HCT116 (cell line): Measurements from ENCODE around the gene SYDE1. TPM values are rescaled to one million over a fixed set of nuclear protein-coding genes. Genes with fewer than 3 reads are reported as not detected.

Source experiments
- ATAC-seq: fragments of 200-7000 bp; cut with Tn5 transposase; 2 replicates; pipeline ENCODE4 v1.9.1; 2020; ENCODE audit warnings: mild to moderate bottlenecking, moderate library complexity
- BruUV-seq: library from RNA; stranded (reverse); fragments of 400-500 nt; replicated peaks from 2 replicates; lab custom pipeline; 2021; lab: Mats Ljungman, UMichigan
- CTCF ChIA-PET: fragments of 300-600 bp; sonication (Branson Sonifier 250); formaldehyde crosslinking; loops from one replicate; lab custom pipeline; 2021; ENCODE audit warnings: antibody characterized with exemption; lab: Charles Lee
- POLR2A ChIA-PET: fragments of 300-600, 350-600 bp; sonication (Branson Sonifier 250); formaldehyde crosslinking; loops from one replicate; lab custom pipeline; 2021; ENCODE audit warnings: antibody characterized with exemption; lab: Charles Lee
- RAD21 ChIA-PET, 2 experiments: fragments of 300-600 bp; sonication (Branson Sonifier 250); formaldehyde crosslinking; loops; one replicate each; lab custom pipeline; 2023; ENCODE audit warnings: low total read pairs in 2 of 2; ENCODE audit not compliant: uncharacterized antibody in 2 of 2, unreplicated experiment in 2 of 2, low non-redundant PET in 1 of 2; lab: Charles Lee
- DNase-seq: peaks from one replicate; pipeline ENCODE4 v3.0.0-alpha.2; 2010; ENCODE audit warnings: low read depth, low spot score
- H2AFZ ChIP-seq: fragments of 200-600 bp; shearing (Covaris generic), sonication (generic); 2 replicates; pipeline ENCODE4 v1.6.1; 2017; ENCODE audit warnings: low read depth, mixed run types, mixed read lengths, antibody characterized with exemption, low read length; ENCODE audit not compliant: poor library complexity, severe bottlenecking
- H3K27ac ChIP-seq: 2 replicates; pipeline ENCODE4 v1.5.1; 2012; ENCODE audit warnings: low read depth, low read length
- H3K27me3 ChIP-seq: fragments of 200-600 bp; sonication (generic); 2 replicates; pipeline ENCODE4 v1.6.1; 2016; ENCODE audit warnings: mixed run types, low read length, mixed read lengths; ENCODE audit not compliant: insufficient read depth
- H3K36me3 ChIP-seq, 2 experiments: fragments of 200-500 bp in 1 of 2; fragments of 200-600 bp in 1 of 2; sonication (Bioruptor generic) in 1 of 2; sonication (generic) in 1 of 2; 2 replicates each; pipeline versions ENCODE4 v1.5.1 to v1.6.1; 2014 to 2016; ENCODE audit warnings: low read length in 2 of 2, inconsistent platforms in 1 of 2, mixed read lengths in 1 of 2, mixed run types in 1 of 2; ENCODE audit not compliant: insufficient read depth in 2 of 2, control insufficient read depth in 1 of 2
- H3K4me1 ChIP-seq, 2 experiments: fragments of 200-600 bp in 1 of 2; sonication (generic) in 1 of 2; 2 replicates each; pipeline versions ENCODE4 v1.5.1 to v1.6.1; 2012 to 2017; ENCODE audit warnings: low read length in 2 of 2, inconsistent platforms in 1 of 2, mild to moderate bottlenecking in 1 of 2, mixed read lengths in 1 of 2, mixed run types in 1 of 2, moderate library complexity in 1 of 2; ENCODE audit not compliant: insufficient read depth in 2 of 2, control insufficient read depth in 1 of 2
- H3K4me2 ChIP-seq: fragments of 200-600 bp; sonication (generic); 2 replicates; pipeline ENCODE4 v1.6.1; 2017; ENCODE audit warnings: mixed run types, low read length, mixed read lengths
- H3K4me3 ChIP-seq, 2 experiments: fragments of 200-600 bp in 1 of 2; sonication (generic) in 1 of 2; replicated peaks in 1 of 2; 2 replicates each; pipeline ENCODE4 v1.5.1; 2011 to 2016; ENCODE audit warnings: low read length in 2 of 2, control low read depth in 1 of 2, low read depth in 1 of 2, mild to moderate bottlenecking in 1 of 2, mixed read lengths in 1 of 2, mixed run types in 1 of 2
- H3K79me2 ChIP-seq: fragments of 200-600 bp; sonication (generic); 2 replicates; pipeline ENCODE4 v1.6.1; 2017; ENCODE audit warnings: mild to moderate bottlenecking, mixed run types, low read length, moderate library complexity, mixed read lengths; ENCODE audit not compliant: insufficient read depth
- H3K9ac ChIP-seq: fragments of 200-600 bp; sonication (generic); 2 replicates; pipeline ENCODE4 v1.6.1; 2016; ENCODE audit warnings: low read length, mixed read lengths
- H3K9me2 ChIP-seq: fragments of 200-600 bp; sonication (generic), shearing (Covaris generic); 2 replicates; pipeline ENCODE4 v1.6.1; 2017; ENCODE audit warnings: mixed run types, mild to moderate bottlenecking, moderate library complexity; ENCODE audit not compliant: insufficient read depth
- H3K9me3 ChIP-seq, 2 experiments: fragments of 200-500 bp in 1 of 2; fragments of 200-600 bp in 1 of 2; sonication (Bioruptor generic) in 1 of 2; sonication (generic) in 1 of 2; 2 replicates each; pipeline ENCODE4 v1.6.1; 2014 to 2017; ENCODE audit warnings: low read length in 2 of 2, mixed read lengths in 2 of 2, inconsistent platforms in 1 of 2, low read depth in 1 of 2, mild to moderate bottlenecking in 1 of 2, mixed run types in 1 of 2, moderate library complexity in 1 of 2; ENCODE audit not compliant: control insufficient read depth in 1 of 2, insufficient read depth in 1 of 2
- H4K20me1 ChIP-seq: fragments of 200-600 bp; sonication (generic), shearing (Covaris generic); 2 replicates; pipeline ENCODE4 v1.6.1; 2017; ENCODE audit warnings: mixed run types, mild to moderate bottlenecking, moderate library complexity; ENCODE audit not compliant: insufficient read depth
- ATF3 ChIP-seq: IDR thresholded peaks from 2 replicates; pipeline ENCODE4 v1.6.1; 2012
- CTCF ChIP-seq, 3 experiments: fragments of 200-600 bp in 1 of 3; sonication (generic) in 1 of 3; IDR thresholded peaks in 2 of 3; conservative IDR thresholded peaks in 1 of 3; 2 replicates each; pipeline ENCODE4 v1.5.1; 2012 to 2017; ENCODE audit warnings: low read depth in 2 of 3, low read length in 2 of 3, antibody characterized with exemption in 1 of 3, borderline replicate concordance in 1 of 3, control low read depth in 1 of 3, mild to moderate bottlenecking in 1 of 3, mixed read lengths in 1 of 3, mixed run types in 1 of 3, moderate library complexity in 1 of 3; ENCODE audit not compliant: insufficient read depth in 1 of 3
- EGR1 ChIP-seq: IDR thresholded peaks from 2 replicates; pipeline ENCODE4 v1.6.1; 2012; ENCODE audit warnings: low read depth
- ELF1 ChIP-seq: IDR thresholded peaks from 2 replicates; pipeline ENCODE4 v1.6.1; 2012; ENCODE audit warnings: low read depth, borderline replicate concordance
- EZH2 ChIP-seq: fragments of 200-600 bp; sonication (generic); IDR thresholded peaks from 2 replicates; pipeline ENCODE4 v1.6.1; 2017; ENCODE audit warnings: antibody characterized with exemption, mixed run types
- EZH2phosphoT487 ChIP-seq: fragments of 200-600 bp; IDR thresholded peaks from 2 replicates; pipeline ENCODE4 v1.6.1; 2018; ENCODE audit warnings: antibody characterized with exemption, borderline replicate concordance
- FOSL1 ChIP-seq: IDR thresholded peaks from 2 replicates; pipeline ENCODE4 v1.6.1; 2012; ENCODE audit warnings: low read depth
- JUND ChIP-seq: IDR thresholded peaks from 2 replicates; pipeline ENCODE4 v1.6.1; 2012
- POLR2A ChIP-seq: IDR thresholded peaks from 2 replicates; pipeline ENCODE4 v1.7.0; 2011; ENCODE audit warnings: borderline replicate concordance; ENCODE audit not compliant: insufficient read depth, insufficient read length; ENCODE audit errors: extremely low read depth
- POLR2AphosphoS5 ChIP-seq: IDR thresholded peaks from 2 replicates; pipeline ENCODE4 v1.6.1; 2011; ENCODE audit warnings: mild to moderate bottlenecking, low read depth, low read length, moderate library complexity
- REST ChIP-seq: IDR thresholded peaks from 2 replicates; pipeline ENCODE4 v1.6.1; 2012; ENCODE audit warnings: low read depth
- SIN3A ChIP-seq: IDR thresholded peaks from 2 replicates; pipeline ENCODE4 v1.6.1; 2012; ENCODE audit warnings: low read depth
- SRF ChIP-seq: IDR thresholded peaks from 2 replicates; pipeline ENCODE4 v1.6.1; 2012; ENCODE audit warnings: low read depth
- YY1 ChIP-seq: IDR thresholded peaks from 2 replicates; pipeline ENCODE4 v1.6.1; 2011; ENCODE audit warnings: low read length, low read depth, moderate library complexity, mild to moderate bottlenecking; ENCODE audit not compliant: insufficient replicate concordance; ENCODE audit errors: extremely low read depth
- ZBTB33 ChIP-seq: IDR thresholded peaks from 2 replicates; pipeline ENCODE4 v1.6.1; 2011; ENCODE audit warnings: mild to moderate bottlenecking, low read length, moderate library complexity; ENCODE audit not compliant: insufficient replicate concordance; ENCODE audit errors: extremely low read depth
- ZFX ChIP-seq: fragments of 450-650 bp; IDR thresholded peaks from 2 replicates; pipeline ENCODE4 v1.6.1; 2017
- ZNF274 ChIP-seq: fragments of 200-500 bp; sonication (Bioruptor generic); IDR thresholded peaks from 2 replicates; pipeline ENCODE4 v1.6.1; 2014; ENCODE audit warnings: mild to moderate bottlenecking, low read depth, low read length, inconsistent platforms
- intact Hi-C: fragments of 100-400 bp; cut with micrococcal nuclease; formaldehyde crosslinking; loops from 2 replicates; pipeline ENCODE4 v1.10.0; 2022
- total RNA-seq: library from RNA; stranded (reverse); gene quantifications from one replicate; pipeline ENCODE4 v1.2.1, GENCODE V29; 2021; ENCODE audit not compliant: unreplicated experiment

SYDE1 gene
- total RNA-seq, 1 experiment from 2014 or later = 4.9 TPM

- TF ChIP-seq REST (no peak), POLR2A (no peak), ZBTB33 (no peak), CTCF (IDR thresholded peaks at IDR 0.05 in 2 of 3, conservative IDR thresholded peaks at IDR 0.05 in 1 of 3; ENCODE audit: borderline replicate concordance in 1 of 3, insufficient read depth in 1 of 3, low read depth in 2 of 3, low read length in 2 of 3) (no peak), SIN3A (no peak), FOSL1 (no peak), SRF (no peak), ATF3 (no peak), JUND (no peak), EGR1 (no peak), POLR2AphosphoS5 (no peak), ZNF274 (no peak), EZH2phosphoT487 (no peak), YY1 (no peak), EZH2 (no peak), ELF1 (no peak), ZFX (no peak)
- ChIA-PET CTCF (no interaction called here), POLR2A (no interaction called here), RAD21 (no interaction called here)
- H3K27me3 ChIP-seq = no peaks in the 10 kb centered on the region
- no TSS peak for BruUV-seq
- no peaks in the 10 kb centered on the region for H3K79me2 ChIP-seq
- no peaks in the 10 kb centered on the region for H4K20me1 ChIP-seq
- no peak overlapping the region for H3K4me2 ChIP-seq
- no peak overlapping the region for H3K4me3 ChIP-seq
- H3K4me1 ChIP-seq = no peaks in the 10 kb centered on the region; a peak in 1 of 4 replicates
- no peak overlapping the region for H3K27ac ChIP-seq
- intact Hi-C loops = no loop called here
- no peak overlapping the region for H3K9ac ChIP-seq
- H3K9me3 ChIP-seq = peaks cover 3 to 6% of the 10 kb centered on the region in 2 experiments; a peak in 1 of 4 replicates
- no peak for ATAC-seq
- no peak overlapping the region for H2AFZ ChIP-seq
- no peak for DNase-seq
- peaks cover 31 to 40% of the 10 kb centered on the region in 2 experiments for H3K36me3 ChIP-seq
- H3K9me2 ChIP-seq = no peaks in the 10 kb centered on the region
Measured at GRCh38 chr19:15115762-15116615, 8.8 kb downstream of the SYDE1 start.
